Keratinocyte (primary cell): ENCODE data around the gene TIMM10.

Experiments
- CTCF ChIP-seq, 3 experiments: IDR thresholded peaks in 1 of 3; conservative IDR thresholded peaks in 1 of 3; optimal IDR thresholded peaks in 1 of 3; 2 replicates in 2 of 3; 3 replicates in 1 of 3; pipeline versions ENCODE3 to v1.5.1; 2011; ENCODE audit warnings: low read length in 3 of 3, mild to moderate bottlenecking in 3 of 3, moderate library complexity in 2 of 3, control low read depth in 1 of 3, inconsistent platforms in 1 of 3; ENCODE audit not compliant: insufficient read depth in 2 of 3; ENCODE audit errors: extremely low read depth in 1 of 3
- EZH2 ChIP-seq: IDR thresholded peaks from one replicate; pipeline ENCODE4 v1.6.1; 2012; ENCODE audit warnings: inconsistent platforms, mild to moderate bottlenecking, low read length, moderate library complexity

GRCh38 chr11:57498540-57498939, 32.0 kb downstream of the TIMM10 start:
- no peak for TF ChIP-seq CTCF (optimal IDR thresholded peaks at IDR 0.05 in 1 of 3, IDR thresholded peaks at IDR 0.05 in 1 of 3, conservative IDR thresholded peaks at IDR 0.05 in 1 of 3; ENCODE audit: extremely low read depth in 1 of 3, insufficient read depth in 2 of 3, low read length in 3 of 3)
- no peak for TF ChIP-seq EZH2
